CD14-positive monocyte (primary cell): ENCODE data around the gene SLC6A2. TPM values are rescaled to one million over a fixed set of nuclear protein-coding genes. Genes with fewer than 3 reads are reported as not detected.

Source experiments
- DNase-seq, 3 donors: peaks; one replicate each; pipeline ENCODE4 v3.0.0-alpha.2; 2011 to 2022
- H2AFZ ChIP-seq: 2 replicates; pipeline ENCODE4 v1.6.0; 2012; ENCODE audit warnings: mild to moderate bottlenecking, low read depth, low read length, inconsistent platforms; ENCODE audit not compliant: insufficient read depth, poor library complexity, severe bottlenecking
- H3K27ac ChIP-seq, 2 donors: 1 replicate in 1 of 2; 2 replicates in 1 of 2; pipeline ENCODE4 v1.5.1; 2012 to 2013; ENCODE audit warnings: low read length in 2 of 2, control low read depth in 1 of 2, inconsistent platforms in 1 of 2, low read depth in 1 of 2, mild to moderate bottlenecking in 1 of 2
- H3K27me3 ChIP-seq, 2 donors: one replicate each; pipeline versions ENCODE4 v1.6.0 to v1.6.1; 2011 to 2013; ENCODE audit warnings: low read length in 2 of 2; ENCODE audit not compliant: control insufficient read depth in 2 of 2, insufficient read depth in 2 of 2
- H3K36me3 ChIP-seq, 2 donors: replicated peaks in 1 of 2; 1 replicate in 1 of 2; 2 replicates in 1 of 2; pipeline versions ENCODE4 v1.5.1 to v1.6.1; 2012 to 2013; ENCODE audit warnings: low read length in 2 of 2, control low read depth in 1 of 2, inconsistent platforms in 1 of 2, mild to moderate bottlenecking in 1 of 2; ENCODE audit not compliant: insufficient read depth in 2 of 2, control insufficient read depth in 1 of 2
- H3K4me1 ChIP-seq, 2 donors: 1 replicate in 1 of 2; 2 replicates in 1 of 2; pipeline versions ENCODE4 v1.5.1 to v1.6.1; 2012 to 2013; ENCODE audit warnings: low read length in 2 of 2, control low read depth in 1 of 2, inconsistent platforms in 1 of 2, mild to moderate bottlenecking in 1 of 2, moderate library complexity in 1 of 2; ENCODE audit not compliant: insufficient read depth in 2 of 2, control insufficient read depth in 1 of 2
- H3K4me2 ChIP-seq: replicated peaks from 2 replicates; pipeline ENCODE3; 2012; ENCODE audit warnings: low read length, moderate library complexity, mild to moderate bottlenecking; ENCODE audit not compliant: poor library complexity, severe bottlenecking; ENCODE audit errors: extremely low read depth
- H3K4me3 ChIP-seq, 3 experiments: fragments of 200-600 bp in 1 of 3; sonication (generic) in 1 of 3; replicated peaks in 1 of 3; 1 replicate in 2 of 3; 2 replicates in 1 of 3; pipeline ENCODE4 v1.5.1; 2011 to 2013; ENCODE audit warnings: low read length in 3 of 3, mild to moderate bottlenecking in 3 of 3, control low read depth in 2 of 3, low read depth in 2 of 3, inconsistent platforms in 1 of 3, moderate library complexity in 1 of 3
- H3K79me2 ChIP-seq: 2 replicates; pipeline ENCODE4 v1.6.0; 2012; ENCODE audit warnings: mild to moderate bottlenecking, control low read depth, inconsistent platforms, low read length, moderate library complexity; ENCODE audit not compliant: insufficient read depth
- H3K9ac ChIP-seq: 2 replicates; pipeline ENCODE4 v1.6.0; 2017; ENCODE audit warnings: low read length, mild to moderate bottlenecking; ENCODE audit not compliant: insufficient read depth, poor library complexity, severe bottlenecking
- H3K9me3 ChIP-seq, 2 donors: replicated peaks in 1 of 2; 1 replicate in 1 of 2; 2 replicates in 1 of 2; pipeline versions ENCODE4 v1.5.1 to v1.6.1; 2012 to 2013; ENCODE audit warnings: low read length in 2 of 2, control low read depth in 1 of 2; ENCODE audit not compliant: control insufficient read depth in 1 of 2, insufficient read depth in 1 of 2
- H4K20me1 ChIP-seq: 2 replicates; pipeline ENCODE4 v1.6.0; 2012; ENCODE audit warnings: mild to moderate bottlenecking, low read length, control low read depth, moderate library complexity; ENCODE audit not compliant: insufficient read depth
- H3K27ac Mint-ChIP-seq, 7 donors: one replicate each; pipeline ENCODE4 v1.8.0; 2020; ENCODE audit warnings: mild to moderate bottlenecking in 7 of 7, mixed read lengths in 7 of 7, moderate library complexity in 6 of 7, inconsistent platforms in 2 of 7
- H3K27me3 Mint-ChIP-seq, 3 donors: one replicate each; pipeline ENCODE4 v1.8.0; 2021 to 2022; ENCODE audit warnings: low read depth in 3 of 3, mild to moderate bottlenecking in 3 of 3, mixed read lengths in 3 of 3, moderate library complexity in 3 of 3, inconsistent platforms in 1 of 3
- H3K36me3 Mint-ChIP-seq, 2 donors: one replicate each; pipeline ENCODE4 v1.8.0; 2020; ENCODE audit warnings: mixed read lengths in 2 of 2, inconsistent platforms in 1 of 2, mild to moderate bottlenecking in 1 of 2
- H3K4me1 Mint-ChIP-seq: one replicate; pipeline ENCODE4 v1.8.0; 2020; ENCODE audit warnings: mild to moderate bottlenecking, mixed read lengths
- H3K4me3 Mint-ChIP-seq, 2 donors: one replicate each; pipeline ENCODE4 v1.8.0; 2020; ENCODE audit warnings: mild to moderate bottlenecking in 2 of 2, mixed read lengths in 2 of 2, moderate library complexity in 1 of 2
- H3K9me3 Mint-ChIP-seq, 7 donors: one replicate each; pipeline ENCODE4 v1.8.0; 2020 to 2022; ENCODE audit warnings: mixed read lengths in 7 of 7, mild to moderate bottlenecking in 6 of 7, moderate library complexity in 6 of 7, inconsistent platforms in 2 of 7
- CTCF ChIP-seq: fragments of 200-600 bp; IDR thresholded peaks from one replicate; pipeline ENCODE4 v1.8.0; 2022; ENCODE audit warnings: antibody characterized with exemption, mild to moderate bottlenecking
- WGBS: methylation state at CpG from one replicate; pipeline ENCODE4 v1.1.5; 2013; ENCODE audit warnings: missing lambda C conversion rate; ENCODE audit not compliant: insufficient coverage; 5-methylcytosine and 5-hydroxymethylcytosine counted together
- intact Hi-C, 2 donors: fragments of 100-400 bp; cut with micrococcal nuclease; formaldehyde crosslinking; loops; one replicate each; pipeline versions ENCODE4 v1.15.0 to v1.15.1; 2023
- polyA plus RNA-seq, 3 donors: library from polyadenylated mRNA; depleted of rRNA in 1 of 3; unstranded in 2 of 3; stranded (reverse) in 1 of 3; fragments of 300-500 nt in 2 of 3; fragments of >200 nt in 1 of 3; fragmentation: Illumina TruSeq in 2 of 3; gene quantifications; 1 replicate in 2 of 3; 2 replicates in 1 of 3; pipeline ENCODE4 v1.2.3, GENCODE V29; 2012 to 2021

Gene SLC6A2
- polyA plus RNA-seq, 3 donors: not detected

GRCh38 chr16:55660026-55660425 lies 4.2 kb downstream of the SLC6A2 start:
- H3K4me3 ChIP-seq: no peak overlapping the region
- H3K79me2 ChIP-seq: no peaks in the 10 kb centered on the region
- intact Hi-C loops: no loop called here
- Mint-ChIP-seq H3K27me3 (peaks cover 26 to 33% (median 32%) of the 10 kb centered on the region in 3 donors), H3K4me1 (peaks cover 4% of the 10 kb centered on the region), H3K4me3 (no peak overlapping the region), H3K27ac (no peak overlapping the region), H3K9me3 (peaks cover 0 to 9% (median 2%) of the 10 kb centered on the region in 7 donors), H3K36me3 (no peaks in the 10 kb centered on the region)
- H4K20me1 ChIP-seq: no peaks in the 10 kb centered on the region
- H3K4me2 ChIP-seq: no peak overlapping the region
- no peaks in the 10 kb centered on the region for H3K36me3 ChIP-seq
- H2AFZ ChIP-seq: no peak overlapping the region
- H3K27me3 ChIP-seq: peaks cover 5 to 31% of the 10 kb centered on the region in 2 donors
- no peak overlapping the region for H3K27ac ChIP-seq
- 100% methylated on average over 1 of the region's 1 CpG for WGBS
- TF ChIP-seq CTCF: no peak
- H3K4me1 ChIP-seq: peaks cover 0 to 8% of the 10 kb centered on the region in 2 donors
- H3K9me3 ChIP-seq: peaks cover 3 to 4% of the 10 kb centered on the region in 2 donors
- no peak for DNase-seq
- H3K9ac ChIP-seq: no peak overlapping the region

- intact Hi-C loops: no loop called here
- H3K27me3 Mint-ChIP-seq: peaks cover 26 to 34% (median 33%) of the 10 kb centered on the region in 3 donors
- H3K4me1 ChIP-seq: peaks cover 0 to under 1% of the 10 kb centered on the region in 2 donors
- no peaks in the 10 kb centered on the region for H3K36me3 Mint-ChIP-seq
- peaks cover 0 to 23% of the 10 kb centered on the region in 2 donors for H3K27me3 ChIP-seq
- no peak for DNase-seq
- no peak overlapping the region for H3K4me3 Mint-ChIP-seq
- H3K4me2 ChIP-seq: no peak overlapping the region
- no peak overlapping the region for H3K9ac ChIP-seq
- no peak overlapping the region for H3K27ac Mint-ChIP-seq
- H3K9me3 Mint-ChIP-seq: peaks cover 0 to 9% (median 2%) of the 10 kb centered on the region in 7 donors
- no peak overlapping the region for H3K4me3 ChIP-seq
- TF ChIP-seq CTCF: no peak
- peaks cover 0 to 3% of the 10 kb centered on the region in 2 donors for H3K9me3 ChIP-seq
- H3K4me1 Mint-ChIP-seq: peaks cover 4% of the 10 kb centered on the region
- 89% methylated on average over 2 of the region's 2 CpGs for WGBS
- H3K27ac ChIP-seq: no peak overlapping the region
- no peaks in the 10 kb centered on the region for H3K36me3 ChIP-seq
- no peak overlapping the region for H2AFZ ChIP-seq
- no peaks in the 10 kb centered on the region for H3K79me2 ChIP-seq
- H4K20me1 ChIP-seq: no peaks in the 10 kb centered on the region
Observed at GRCh38 chr16:55660828-55661227, 5.0 kb downstream of the SLC6A2 start.
